Measurements from ENCODE around the gene SPATA24. TPM values are rescaled to one million over a fixed set of nuclear protein-coding genes. Genes with fewer than 3 reads are reported as not detected.
A peak's percentile ranks its signal among the peaks of the same experiment; 100 is the strongest.
"Not testable (repeated sequence)": the region's sequence is repeated elsewhere in the genome, so short reads cannot be mapped to it uniquely, and the experiment has no call there.

SPATA24 gene, protein sequence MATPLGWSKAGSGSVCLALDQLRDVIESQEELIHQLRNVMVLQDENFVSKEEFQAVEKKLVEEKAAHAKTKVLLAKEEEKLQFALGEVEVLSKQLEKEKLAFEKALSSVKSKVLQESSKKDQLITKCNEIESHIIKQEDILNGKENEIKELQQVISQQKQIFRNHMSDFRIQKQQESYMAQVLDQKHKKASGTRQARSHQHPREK
- total RNA-seq (2014; rRNA removed), result 3.7 and 4.1 TPM in 2 replicates
- 8.0 TPM for polyA plus RNA-seq (2012)

DNA sequence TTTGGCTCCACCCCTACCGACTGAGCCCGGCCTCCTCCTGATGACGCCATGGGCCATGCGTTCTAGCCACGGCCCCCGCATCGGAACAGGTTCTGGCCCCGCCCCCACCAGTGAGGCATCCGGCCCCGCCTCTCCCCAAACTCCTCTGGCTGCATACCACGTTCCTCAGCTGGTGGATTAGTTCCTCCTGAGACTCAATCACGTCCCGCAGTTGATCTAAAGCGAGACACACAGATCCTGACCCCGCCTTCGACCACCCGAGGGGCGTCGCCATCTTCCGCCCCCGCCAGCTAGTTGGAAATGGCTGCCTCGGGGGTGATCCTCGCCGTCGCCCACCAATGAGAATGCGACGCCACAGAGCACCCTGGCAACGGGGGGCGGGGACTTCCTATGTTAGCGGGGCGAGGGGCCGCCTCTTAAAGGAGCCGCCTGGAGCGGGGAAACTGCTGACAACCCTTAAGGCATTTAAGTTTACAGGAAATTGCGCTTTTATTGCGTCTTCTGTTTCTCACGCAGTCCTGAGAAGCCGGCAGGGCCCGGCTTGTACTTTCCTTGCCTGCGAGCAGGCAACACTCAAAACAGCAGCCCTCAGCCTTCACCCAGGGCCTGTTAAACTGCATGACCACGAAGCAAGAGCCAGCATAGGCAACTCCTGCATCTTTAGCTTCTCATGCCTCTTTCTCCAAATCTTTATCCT is at the start of gene SPATA24:
SPATA24 (minus strand) TSS at position 303 of the 697 bp plus-strand sequence; CDS start at position 274, 29 bp downstream.
- DNase-seq (ENCODE audit: low read depth), result peak; percentile 96

DNA sequence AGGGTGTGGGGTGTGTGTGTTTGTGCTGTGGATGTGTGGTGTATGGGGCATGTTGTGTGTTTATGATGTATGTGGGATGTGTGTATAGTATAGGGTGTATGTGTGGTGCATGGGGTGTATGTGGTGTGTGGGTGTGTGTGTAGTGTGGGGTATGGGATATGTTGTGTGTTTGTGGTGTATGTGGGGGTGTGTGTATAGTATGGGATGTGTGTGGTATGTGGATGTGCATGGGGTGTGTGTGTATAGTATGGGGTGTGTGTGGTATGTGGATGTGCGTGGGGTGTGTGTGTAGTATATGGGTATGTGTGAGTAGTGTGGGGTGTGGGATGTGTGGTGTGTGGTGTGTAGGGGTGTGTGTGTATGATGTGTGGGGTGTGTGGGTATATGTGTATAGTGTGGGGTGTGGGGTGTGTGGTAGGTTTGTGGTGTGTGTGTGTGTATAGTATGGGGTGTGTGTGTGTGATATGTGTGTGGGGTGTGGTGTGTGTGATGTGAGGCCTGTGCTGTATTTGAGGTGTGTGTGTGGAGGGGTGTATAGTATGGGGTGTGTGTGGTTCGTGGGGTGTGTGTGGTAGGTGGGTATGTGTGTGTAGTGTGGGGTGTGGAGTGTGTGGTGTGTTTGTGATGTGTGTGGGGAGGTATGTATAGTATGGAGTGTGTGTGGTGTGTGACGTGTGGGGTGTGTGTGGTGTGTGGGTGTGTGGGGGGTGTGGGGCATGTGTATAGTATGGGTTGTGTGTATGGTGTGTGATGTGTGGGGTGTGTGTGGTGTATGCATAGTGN is 48.2 kb upstream of the SPATA24 start:
- DNase-seq (ENCODE audit: low read depth), result no peak

- no peak for DNase-seq (ENCODE audit: low read depth)
Observed at GRCh38 chr5:139451176-139451575, 47.3 kb upstream of the SPATA24 start.

- peak; percentile 37 for DNase-seq (ENCODE audit: low read depth)
Observed at GRCh38 chr5:139446956-139447779, 43.3 kb upstream of the SPATA24 start.

- DNase-seq (ENCODE audit: low read depth), result no peak
Observed at GRCh38 chr5:139445325-139446170, 41.7 kb upstream of the SPATA24 start.

DNA sequence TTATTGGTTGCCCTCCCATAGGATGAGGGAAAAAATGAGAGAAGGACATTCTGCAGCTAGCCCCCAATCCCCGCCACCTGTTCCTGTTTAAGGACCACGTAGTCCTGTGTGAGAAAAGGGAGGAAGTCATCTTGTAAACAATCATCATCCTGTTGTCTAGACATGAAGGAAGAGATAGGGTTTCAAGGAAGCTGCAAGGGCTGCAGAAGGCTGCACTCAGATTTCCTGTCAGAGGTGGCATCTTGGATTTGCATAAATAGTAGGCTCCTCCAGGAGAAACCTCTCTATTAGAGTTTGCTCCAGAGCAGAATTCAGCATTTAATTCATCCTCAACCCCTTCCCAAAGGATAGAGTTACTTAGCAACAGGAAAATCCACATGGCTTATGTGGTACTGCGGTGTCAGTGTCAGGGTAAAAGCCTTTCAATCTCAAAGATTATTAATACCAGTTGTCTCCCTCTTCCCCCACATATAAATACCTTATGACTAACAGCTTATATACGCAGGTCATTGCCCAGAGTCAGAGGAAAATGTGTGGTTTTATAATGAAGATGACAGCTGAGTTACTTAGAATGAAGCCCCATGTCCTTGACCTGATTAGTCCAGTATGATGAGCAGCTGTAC is 40.1 kb upstream of the SPATA24 start:
- DNase-seq (ENCODE audit: low read depth), result peak; percentile 97

GRCh38 chr5:139440416-139440815 is 36.5 kb upstream of the SPATA24 start:
- DNase-seq (ENCODE audit: low read depth), result not testable (repeated sequence)

- peak; percentile 93 for DNase-seq (ENCODE audit: low read depth)
Observed at GRCh38 chr5:139439013-139439903, 35.4 kb upstream of the SPATA24 start, which contains the start of gene DNAJC18. TSS of gene DNAJC18 (minus strand) at chr5:139439525. CDS start at chr5:139439445, 80 bp downstream.

DNA sequence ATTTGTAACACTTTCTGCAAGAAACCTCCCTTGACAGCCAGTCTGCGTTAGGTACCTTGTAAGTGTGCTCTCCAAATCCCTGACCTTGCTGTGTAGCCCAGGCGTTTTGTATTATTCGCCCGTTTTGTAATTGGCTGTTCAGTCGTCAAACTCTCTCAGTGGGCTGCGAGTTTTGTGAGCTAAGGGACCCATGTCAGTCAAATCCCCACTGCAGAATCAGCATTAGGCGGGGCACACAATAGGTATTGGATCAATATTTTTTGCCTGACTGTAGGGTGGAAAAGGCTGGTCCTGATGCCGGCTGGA is 34.8 kb upstream of the SPATA24 start:
- DNase-seq (ENCODE audit: low read depth), result no peak

DNA sequence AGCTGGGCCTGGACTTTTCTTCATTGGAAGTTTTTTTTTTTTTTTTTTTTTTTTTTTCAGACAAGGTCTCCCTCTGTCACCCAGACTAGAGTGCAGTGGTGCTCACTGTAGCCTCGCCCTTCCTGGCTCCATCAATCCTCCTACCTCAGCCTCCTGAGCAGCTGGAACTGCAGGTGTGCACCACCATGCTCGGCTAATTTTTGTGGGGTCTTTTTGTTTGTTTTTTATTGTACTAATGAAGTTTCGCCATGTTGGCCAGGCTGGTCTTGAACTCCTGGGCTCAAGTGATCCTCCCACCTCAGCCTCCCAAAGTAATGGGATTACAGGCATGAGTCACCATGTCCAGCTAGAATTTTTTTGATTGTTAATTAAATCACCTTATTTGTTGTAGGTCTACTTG is 31.8 kb upstream of the SPATA24 start:
- DNase-seq (ENCODE audit: low read depth), result no peak

- DNase-seq (ENCODE audit: low read depth), result no peak
Observed at GRCh38 chr5:139431706-139432105, 27.8 kb upstream of the SPATA24 start.

GRCh38 chr5:139430015-139430414 is 26.1 kb upstream of the SPATA24 start:
- DNase-seq (ENCODE audit: low read depth), result no peak

DNA sequence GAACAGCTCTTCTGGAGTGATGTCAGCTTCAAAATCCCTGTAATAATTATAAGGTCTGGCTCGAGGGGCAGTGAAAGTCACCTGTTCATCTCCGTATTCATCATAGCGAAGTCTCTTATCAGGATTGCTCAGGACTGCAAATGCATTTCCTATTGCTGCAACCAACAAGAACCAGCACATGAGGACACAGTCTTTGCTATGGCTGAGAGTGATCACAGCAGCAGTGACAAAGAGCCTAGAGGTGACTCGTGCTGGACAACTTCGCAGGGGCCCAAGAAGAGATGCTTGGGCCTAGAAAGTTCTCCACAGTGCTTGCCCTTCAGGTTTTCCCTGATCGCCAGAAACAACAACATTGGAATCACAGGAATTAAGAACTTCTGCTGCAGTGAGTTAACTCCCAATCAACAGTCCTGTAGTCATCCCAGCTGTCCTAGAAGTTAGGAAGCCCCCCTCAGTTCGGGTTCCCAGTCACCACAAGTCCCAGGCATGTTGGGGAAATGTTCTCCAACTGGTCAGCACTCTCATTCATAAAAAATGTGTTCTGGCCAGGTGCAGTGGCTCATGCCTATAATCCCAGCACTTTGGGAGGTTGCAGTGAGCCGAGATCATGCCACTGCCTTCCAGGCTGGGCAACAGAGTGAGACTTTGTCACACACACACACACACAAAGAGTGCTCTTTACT is 22.5 kb upstream of the SPATA24 start:
- peak; percentile 93 for DNase-seq (ENCODE audit: low read depth)

- DNase-seq (ENCODE audit: low read depth), result no peak
Observed at GRCh38 chr5:139425497-139425896, 21.6 kb upstream of the SPATA24 start.

- peak; percentile 80 for DNase-seq (ENCODE audit: low read depth)
Observed at GRCh38 chr5:139422307-139422893, 18.5 kb upstream of the SPATA24 start.

DNA sequence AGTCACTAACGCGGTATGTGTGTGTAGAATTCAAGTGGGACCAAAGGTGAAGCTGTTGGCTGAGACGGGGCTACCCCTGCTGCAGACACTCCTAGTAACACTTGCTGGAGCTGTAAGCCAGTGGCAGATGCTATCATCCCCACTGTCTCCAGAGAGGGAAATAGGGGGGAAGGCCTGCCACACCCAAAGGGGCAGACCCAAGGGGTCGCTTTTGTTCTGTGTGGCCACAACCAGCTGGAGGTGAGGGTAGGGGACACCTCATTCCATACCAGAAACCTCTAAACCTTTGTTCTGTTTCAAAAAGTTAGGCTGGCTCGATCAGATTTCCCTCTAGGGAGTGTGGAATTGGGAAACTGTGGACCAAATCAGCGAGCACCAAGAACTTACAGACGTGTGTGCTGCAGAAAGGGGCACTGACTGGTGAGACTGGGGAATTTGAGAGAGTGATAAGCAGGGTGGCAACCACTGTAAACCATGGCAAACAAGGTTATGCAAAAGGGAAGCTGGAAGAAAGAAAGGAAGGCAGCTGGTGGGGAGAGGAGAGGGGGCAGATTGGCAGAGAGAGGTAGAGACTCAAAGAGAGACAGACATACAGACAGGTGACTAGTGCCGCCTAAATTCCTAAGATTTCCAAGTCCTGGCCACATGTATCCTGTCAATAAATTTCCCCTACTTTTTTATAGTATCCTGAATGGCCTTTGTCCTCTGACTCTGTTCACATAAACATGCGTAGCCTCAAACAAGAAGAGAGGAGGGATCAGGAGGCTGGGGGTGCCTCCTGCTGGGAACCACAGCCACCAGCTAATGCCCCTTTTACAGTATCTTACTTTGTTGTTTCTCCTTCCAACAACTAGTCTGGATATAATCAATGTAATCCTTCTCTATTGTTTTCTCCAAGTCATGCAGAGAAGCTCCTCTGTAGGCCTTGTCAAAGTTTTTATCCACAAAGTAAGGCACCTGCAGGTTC is 15.6 kb upstream of the SPATA24 start:
- DNase-seq (ENCODE audit: low read depth), result no peak

GRCh38 chr5:139418793-139419192 is 14.9 kb upstream of the SPATA24 start:
- DNase-seq (ENCODE audit: low read depth), result no peak
